Right lung (tissue), 5 donors: Measurements from ENCODE around the gene HOXB6. TPM values are rescaled to one million over a fixed set of nuclear protein-coding genes. Genes with fewer than 3 reads are reported as not detected.

Experiments
- DNase-seq, 2 donors: peaks; one replicate each; pipeline ENCODE4 v3.0.0-alpha.2; 2013
- polyA plus RNA-seq, 5 donors: library from polyadenylated mRNA; unstranded; fragments of 120-200 nt; gene quantifications; one replicate each; pipeline versions ENCODE4 v1.2.1 to v1.2.3, GENCODE V29; 2013; ENCODE audit warnings: inconsistent platforms in 1 of 5, low replicate concordance in 1 of 5; ENCODE audit not compliant: insufficient read length in 5 of 5, insufficient read depth in 1 of 5

Gene HOXB6
- polyA plus RNA-seq, 5 donors: 11.9 to 14.9 (median 13.3) TPM

DNA sequence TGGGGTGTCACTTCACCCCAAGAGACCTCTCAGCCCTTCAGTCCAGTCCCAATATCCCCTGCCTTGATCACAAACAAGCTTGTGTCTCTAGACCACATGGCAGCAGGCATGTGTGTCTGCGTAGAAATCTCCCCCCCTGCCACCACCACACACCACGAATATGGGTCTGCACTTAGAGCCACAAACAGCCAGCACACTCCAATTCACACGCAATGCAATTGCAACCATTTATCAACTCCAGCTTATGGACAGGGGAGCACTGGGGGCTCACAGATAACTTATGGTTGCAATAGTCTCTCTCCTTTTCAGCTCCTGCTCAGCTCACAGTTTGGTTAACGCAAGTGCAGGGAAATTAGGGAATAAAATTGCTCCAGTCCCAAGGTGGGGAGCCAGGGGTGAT, 18.8 kb upstream of the HOXB6 start:
- no peak for DNase-seq

DNA sequence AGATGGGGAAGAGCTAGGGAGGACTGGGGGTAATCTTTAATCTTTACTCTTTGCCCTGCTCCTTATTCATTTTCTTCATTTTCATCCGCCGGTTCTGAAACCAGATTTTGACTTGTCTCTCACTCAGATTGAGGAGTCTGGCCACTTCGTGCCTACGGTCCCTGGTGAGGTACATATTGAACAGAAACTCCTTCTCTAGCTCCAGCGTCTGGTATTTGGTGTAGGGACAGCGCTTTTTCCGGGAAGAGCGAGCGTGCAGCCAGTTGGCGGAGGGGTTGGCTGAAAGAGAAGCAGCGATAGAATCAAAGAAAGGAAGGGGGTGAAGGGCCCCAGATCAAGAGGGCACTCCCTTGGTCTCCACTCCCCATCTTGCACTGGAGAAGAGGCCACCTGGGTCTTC, 18.1 kb upstream of the HOXB6 start:
- DNase-seq: no peak

DNA sequence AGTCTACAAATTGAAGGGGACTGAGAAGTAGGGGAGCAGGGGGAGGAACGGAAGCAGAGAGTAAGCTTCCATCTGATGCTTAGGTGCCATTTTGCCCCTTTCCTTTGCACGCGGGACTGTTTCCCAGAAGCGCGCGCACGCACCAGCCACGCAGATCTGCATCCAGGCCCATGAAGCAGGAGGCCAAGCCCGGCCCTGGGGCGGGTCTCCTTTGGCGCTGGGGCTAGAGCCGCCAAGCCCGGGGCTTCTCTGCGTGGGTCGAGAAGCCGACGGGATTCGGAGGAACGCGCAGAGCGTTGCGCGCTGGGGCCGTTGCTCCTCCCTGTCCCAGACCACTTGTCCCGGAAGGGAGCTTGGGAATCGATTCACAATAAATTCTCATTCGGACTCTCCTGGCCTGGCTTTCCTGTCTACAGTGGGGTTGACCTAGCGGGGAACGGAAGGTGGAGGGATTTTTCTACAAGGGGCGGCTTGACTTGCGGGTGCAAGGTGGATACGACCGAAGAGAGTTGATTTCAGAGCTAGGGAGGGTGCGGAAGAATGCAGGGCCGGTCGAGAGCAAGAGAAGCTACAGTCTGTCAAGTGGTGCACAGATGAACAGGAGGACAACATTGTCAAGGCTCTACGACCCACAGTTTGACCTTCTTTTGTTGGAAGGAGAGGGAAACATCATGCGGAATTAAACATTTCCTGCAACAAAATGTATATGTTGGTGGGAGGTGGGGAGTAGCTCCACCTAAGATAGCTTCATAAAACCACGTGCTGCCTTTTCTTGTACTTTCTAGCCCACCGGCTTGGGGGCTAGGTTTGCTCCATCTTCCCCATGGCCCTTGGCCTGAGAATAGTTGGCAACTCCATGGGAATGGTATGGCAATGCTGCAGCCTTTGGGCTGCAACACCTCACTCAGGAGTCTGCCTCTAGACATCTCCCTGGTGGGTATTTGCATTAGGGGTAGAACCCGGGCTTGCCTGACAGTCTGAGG, 16.9 kb upstream of the HOXB6 start:
- no peak for DNase-seq

DNA sequence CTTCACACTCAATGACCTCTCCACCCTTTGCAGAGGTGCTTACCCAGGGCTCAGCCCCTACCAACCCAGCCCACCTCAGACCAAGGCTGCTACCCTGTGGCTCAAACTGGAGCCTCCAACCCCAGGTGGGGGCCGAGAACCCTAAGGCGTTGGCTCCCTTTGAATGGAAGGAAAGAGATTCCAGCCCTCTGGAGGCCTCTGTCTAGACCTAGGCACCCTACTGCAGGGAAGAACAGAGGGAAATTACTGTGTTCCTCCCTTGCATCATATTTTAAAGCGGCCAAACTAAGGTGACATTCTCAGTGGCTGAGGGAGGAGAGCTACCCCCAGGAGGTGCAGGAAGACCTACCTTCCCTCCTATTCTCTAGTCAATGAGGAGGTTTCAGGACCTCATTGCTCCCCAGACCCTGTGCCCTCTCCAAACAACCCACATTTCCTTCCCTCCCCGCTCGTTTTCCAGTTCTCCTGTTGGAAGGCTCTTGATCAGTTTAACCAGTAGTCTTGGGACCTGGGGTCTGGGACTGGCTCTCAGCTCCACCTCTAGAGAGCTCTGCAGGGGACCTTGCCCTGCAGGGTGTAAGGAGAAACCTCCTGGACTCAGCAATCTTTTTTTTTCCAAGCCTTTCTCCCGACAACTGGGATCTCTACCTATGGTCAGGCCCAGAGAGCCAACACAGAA, 15.8 kb upstream of the HOXB6 start:
- DNase-seq: no peak

DNA sequence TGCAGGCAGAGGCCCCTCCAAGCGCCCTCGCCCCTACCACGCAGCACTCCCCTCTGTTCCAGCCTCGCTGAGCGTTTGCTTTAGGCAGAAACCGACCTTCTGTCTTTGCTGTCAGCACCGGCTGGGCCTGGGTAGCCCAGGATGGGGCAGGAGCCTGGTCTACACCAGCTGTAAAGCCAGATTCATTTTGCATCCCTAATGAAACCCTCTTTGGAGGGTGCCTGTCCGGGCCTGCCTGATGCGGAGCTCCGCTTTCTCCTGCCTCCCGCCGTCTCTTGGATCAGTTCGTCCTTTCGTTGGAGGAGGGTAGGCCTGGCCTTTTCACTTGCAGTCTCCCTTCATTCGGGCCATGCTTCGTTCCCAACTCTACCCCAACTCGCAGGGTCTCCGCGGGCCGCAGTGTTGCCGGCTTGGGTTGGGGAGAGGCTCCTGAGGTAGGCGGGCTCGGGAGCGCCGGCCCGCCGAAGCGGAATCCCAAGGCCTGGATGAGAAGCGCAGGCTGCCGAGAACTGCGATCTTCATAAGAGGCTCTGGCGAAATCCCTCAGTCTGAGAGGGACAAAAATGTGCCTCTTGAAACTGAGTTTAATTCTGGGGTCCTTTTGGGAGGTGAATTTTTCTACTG, 15.2 kb upstream of the HOXB6 start:
- DNase-seq: no peak

DNA sequence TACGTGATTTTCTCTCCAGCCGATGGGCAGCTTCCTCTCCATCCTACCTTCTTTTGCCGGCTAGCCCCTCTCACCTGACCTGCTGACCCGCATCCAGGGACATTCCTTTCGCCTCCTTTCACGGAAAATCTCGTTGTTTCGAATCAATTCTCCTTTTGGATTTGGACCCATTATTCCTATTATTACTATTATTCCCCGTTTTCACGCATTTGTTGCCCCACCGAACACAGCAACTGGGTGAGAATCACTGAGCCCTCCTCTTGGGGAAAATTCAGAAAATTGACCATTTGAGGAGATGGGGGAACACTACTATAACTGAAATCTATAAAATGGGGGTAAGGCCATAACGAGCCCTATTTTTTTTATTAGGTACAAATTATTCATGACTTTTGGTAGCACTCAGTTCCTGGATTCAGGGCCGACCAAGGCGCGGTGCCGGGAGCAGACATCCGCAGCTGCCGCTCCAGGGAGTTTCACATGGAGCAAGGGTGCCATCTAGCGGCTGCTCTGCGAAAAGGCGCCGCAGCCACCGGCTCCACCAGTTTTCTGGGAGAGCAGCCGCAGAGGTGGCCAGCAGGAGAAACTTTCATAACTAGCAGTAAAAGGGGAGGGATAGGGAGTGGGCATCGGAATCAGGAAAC, 13.6 kb upstream of the HOXB6 start:
- DNase-seq: peak; percentile 87 to 91

DNA sequence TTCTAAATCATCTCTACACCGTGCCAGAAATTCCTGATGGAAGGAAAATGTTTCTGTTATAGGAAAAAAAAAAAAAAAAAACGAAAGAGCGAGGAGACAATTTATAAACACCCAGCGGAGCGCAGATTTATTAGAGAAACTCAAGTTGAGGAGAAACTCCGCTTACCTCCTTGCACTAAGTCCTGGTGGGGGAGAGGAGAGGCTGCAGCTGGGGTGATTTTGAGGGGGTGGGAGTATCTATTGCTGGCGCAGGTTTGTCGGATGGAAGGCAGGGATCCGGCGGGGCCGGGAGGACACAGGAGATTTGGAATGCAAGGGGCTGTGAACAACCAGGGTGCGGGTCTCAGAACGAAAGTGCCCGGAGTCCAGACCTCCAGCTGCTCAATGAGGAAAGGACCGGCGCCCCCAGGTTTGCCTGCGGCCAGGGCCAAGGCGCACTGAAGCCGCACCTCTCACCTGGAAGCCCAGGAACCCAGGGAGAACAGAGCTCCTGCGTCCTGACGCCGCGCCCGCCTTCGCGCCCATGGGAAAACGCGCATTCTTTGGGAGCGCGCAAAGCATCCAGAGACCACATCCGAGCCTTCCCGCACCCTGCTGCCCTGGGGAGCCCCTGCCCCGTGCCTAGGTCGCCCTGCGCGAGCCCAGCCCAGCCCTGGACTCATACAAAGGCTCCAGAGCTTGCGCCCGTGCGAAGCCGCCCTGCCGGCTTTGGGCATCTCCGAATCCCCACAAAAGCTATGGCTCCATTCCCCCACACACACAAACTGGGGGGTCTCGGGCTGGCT, 12.9 kb upstream of the HOXB6 start:
- no peak for DNase-seq

DNA sequence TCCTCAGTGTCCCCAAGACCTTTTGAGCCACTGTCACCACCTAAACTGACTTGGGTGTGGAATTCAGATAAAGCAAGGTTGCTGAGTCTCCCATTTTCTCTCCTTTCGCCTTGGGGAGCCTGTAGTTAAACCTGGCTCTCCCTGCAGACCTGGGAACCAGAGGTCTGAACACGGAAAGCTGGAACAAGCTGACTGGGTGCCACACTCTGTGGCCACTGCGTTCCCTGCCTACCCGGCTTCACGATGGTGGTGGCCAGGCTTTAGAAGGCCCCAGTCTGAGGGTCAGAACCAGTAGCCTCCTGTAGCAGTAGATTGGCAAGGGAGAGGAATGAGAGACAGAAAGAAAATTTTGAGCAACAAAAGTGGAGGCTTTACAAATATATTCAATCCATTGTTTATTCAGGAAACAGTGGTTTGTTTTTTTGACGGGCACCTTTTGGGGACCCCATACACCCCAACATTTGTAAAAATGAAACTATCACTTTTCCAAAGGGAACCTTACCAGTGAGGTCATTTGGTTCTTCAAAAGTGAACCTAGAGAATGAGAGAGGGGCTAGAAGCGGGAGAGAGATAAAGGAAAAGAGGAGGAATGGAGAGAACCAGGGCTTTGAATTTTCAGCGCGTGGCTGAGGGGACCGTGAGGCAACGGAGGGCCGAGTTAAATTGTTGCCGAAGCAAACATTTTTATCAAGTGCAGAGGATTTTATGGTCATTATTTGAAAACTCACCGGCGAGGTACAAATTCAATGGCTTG, 12.1 kb upstream of the HOXB6 start:
- no peak for DNase-seq

DNA sequence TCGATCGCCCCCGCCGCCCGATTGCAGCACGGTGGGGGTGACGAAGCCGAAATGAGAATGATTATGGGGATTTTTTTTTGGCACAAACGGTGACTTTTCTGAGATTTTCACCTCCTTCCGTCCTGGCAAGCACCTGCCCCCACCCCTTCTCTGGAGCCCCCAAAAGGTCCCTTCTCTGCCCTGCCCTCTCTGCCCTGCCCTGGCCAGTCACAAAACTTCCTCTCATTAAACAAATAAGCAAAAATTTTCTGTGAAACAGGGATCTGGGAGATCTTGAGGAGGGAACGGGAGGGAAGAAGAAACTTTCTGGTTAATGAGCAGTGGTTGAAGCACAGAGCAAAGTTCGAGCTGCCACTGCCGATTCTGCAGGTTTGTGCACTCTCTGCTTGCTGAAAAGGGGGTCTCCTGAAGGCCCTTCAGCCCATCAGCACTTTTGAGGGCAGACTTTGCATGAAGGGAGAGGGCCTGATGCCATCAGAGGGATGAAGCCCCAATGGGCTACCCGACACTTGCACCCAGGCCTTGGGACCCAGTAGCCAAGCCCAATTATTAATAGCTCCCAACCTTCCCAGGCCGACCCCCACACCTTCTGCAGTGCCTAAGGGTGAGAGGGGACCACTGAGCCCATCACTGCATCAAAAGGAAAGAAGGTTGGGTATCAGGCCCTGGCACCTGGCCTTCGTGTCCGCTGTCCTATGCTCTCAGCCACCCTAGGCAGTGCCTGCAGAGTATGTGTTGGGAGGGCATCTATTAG, 11.4 kb upstream of the HOXB6 start:
- no peak for DNase-seq

DNA sequence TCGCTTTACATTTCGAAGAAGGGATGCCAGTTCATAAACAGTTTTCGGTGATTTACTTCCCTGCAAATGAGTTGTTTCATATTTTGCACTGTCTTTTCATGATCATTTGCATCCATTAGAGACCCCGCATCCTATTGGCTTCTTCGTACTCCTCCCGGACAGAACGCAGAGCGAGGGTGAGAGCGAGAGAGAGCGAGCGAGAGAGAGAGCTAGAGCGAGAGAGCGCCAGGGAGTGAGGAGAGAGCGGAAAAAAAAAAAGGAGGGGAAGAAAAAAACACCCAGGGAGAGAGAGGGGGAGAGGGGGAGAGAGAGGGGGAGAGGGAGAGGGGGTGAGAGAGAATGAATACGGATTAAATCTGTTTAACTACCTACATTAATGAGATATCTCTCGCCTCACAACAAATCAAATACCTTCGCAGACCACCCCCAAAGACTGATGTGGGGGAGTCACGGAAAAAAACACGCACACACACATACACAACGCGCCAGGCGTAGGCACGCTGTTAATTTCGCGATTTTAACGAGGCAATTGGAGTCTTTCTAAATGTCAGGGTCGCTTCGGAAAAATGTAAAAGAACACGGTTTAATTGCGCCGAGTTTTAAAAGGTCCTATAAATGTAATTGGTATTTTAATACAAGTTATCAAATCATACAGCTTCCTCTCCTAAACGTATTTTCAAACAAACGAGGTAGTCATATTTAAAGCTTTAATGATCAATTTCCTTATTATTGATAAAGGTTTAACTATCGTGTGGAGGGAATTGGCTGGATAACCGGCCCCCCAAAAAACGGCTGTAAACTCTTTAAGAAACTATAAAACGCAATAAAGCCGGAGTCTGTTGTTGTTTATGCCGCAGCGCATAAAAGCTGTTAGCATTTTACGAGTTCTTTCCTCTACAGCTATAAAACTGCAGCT, 10.5 kb upstream of the HOXB6 start, which contains the start of gene HOXB8:
Gene HOXB8, minus strand, starts transcription at position 246 of the 916 bp plus-strand sequence. CDS start 588 bp downstream, outside the sequence.
- no peak for DNase-seq

DNA sequence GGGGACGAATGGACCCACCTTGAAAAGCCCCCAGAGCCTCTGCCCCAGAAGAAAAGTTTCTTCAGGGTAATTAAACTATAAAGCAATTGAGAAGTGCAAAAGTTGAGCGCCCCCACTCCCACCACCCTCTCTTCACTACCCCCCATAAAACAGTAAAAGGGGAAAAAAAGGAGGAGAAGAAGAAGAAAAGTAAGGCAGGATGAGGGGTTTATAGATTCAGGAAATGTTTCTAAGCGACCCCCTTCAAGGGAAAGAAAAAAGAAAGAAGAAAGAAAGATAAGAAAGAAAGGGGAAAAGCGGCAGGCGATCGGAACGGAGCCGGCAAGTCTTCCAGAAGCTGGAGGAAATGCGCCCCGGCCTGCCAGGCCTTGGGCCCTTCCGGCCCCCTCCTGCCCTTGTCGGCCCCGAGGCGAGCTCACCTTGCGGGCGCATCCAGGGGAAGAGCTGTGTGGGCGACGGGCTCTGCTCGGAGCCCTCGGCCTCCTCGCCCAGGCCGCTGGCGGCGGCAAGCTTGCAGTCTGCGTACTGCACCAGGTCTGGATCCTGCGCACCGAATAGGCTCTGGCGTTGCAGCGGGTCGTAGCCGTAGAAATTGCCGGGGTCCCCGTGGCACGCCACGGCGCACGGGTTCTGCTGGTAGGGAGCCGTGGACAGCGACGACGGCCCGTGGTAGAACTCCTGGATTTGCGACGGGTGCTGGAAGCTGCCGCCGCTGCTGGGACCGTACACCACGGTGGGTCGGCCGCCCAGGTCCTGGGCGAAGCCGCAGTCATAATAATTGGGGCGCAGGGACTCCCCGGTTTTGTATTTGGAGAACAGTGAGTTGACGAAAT, 9.3 kb upstream of the HOXB6 start:
- no peak for DNase-seq

DNA sequence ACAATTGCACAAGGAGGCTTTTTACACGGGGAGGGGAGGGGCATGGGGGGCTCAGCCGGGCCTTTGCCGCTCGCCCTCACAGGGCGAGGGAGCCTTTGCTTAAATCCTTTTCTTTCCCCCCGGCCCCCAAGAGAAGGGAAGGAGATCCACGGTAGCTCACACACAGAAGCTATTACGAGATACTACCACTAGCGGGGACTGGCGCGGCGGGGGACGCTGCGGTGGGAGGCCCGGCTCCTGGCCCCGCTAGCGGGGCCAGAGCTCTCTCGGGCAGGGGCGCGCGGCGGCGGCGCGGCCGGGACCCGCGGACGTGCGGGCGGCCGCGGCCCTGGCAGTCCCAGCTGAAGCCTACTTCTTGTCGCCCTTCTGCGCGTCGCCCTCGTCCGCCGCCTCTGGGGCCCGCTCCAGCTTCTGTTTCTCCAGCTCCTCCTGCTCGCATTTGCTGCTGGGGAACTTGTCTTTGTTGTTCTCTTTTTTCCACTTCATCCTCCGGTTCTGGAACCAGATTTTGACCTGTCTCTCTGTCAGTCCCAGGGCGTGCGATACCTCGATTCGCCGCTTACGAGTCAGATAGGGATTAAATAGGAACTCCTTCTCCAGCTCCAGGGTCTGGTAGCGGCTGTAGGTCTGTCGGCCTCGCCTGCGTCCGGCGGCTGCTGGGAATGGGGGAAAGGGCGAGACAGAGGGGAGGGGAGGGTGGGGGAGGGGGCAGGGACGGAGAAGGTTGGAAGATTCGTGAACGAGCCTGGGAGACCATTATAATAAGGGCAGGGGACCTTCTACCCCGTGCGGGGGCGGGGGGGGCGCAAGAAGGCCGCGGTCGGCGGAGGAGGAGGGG, 8.3 kb upstream of the HOXB6 start:
- no peak for DNase-seq

DNA sequence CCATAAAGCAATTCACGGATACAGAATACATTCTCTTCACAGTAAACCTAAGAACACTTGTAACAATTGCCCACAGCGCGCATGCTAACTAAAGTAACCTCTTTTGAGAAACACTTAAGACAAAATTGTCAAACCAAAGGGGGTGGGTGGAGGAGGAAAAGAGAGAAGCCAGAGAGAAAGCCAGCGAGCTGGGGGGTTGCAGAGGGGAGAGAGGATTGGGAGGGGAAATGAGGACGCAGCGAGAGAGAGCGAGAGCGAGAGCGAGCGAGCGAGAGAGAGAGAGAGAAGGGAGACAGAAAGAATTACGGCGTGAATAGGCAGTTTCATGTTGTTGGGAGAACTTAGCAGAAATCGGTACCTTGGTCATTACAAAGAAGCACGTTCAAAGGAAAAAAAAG, 7.7 kb upstream of the HOXB6 start:
- DNase-seq: no peak

DNA sequence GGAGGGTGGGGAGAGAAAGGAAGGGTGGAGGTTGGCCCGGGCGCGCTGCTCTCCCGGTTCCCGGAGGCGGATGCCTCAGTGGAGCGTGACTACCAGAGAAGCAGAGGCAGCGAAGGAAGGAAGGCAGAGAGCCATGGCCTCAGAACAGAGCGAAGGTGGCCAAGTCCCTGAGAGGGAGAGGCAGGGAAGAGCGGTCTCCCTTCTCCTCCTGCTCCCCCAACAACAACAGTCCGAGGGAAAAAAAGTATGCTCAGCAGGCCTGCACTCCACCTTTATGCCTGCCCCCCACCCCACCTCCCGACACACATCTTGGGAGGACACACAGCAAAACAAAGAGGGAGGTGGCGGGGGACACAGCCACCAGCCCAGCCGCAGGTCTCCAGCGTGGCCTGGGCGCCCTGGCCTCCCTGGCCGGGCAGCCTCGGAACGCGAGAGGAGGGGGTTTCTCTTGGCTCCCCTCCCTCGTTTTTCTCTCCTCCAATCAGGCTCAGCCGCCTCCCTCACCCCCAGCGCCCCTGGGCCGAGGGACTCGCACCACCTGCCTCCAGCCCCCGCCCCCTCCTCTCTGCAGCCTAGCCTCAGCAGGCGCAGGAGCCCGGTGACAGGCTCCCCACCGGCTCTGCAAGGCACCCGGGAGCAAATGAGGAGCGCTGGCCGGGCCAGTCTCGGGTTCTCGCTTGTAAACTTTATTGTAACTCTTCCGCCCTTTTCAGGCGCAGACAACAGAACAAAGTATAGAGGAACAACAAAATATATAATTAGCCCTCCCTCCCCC, 7.1 kb upstream of the HOXB6 start:
- DNase-seq: no peak

DNA sequence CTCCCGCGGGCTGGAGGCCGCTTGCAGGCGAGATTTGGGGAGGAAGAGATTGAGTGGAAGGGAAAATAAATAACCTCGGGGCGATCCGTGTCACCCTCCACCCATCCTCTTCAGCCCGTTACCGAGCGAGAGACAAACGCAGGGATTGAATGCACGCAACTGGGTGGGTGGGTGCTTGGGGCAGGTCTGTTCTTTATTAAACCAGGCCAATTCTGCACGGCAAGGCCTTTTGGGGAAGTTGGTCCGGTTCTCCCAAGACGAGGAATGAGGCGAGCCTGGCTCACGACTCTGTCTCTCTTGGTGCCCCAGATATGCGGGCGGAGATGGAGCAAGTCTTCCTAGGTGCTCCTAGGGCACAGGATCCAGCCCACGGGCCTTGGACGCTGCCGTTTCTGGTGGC, 6.4 kb upstream of the HOXB6 start:
- no peak for DNase-seq
